ENCODE results near the gene BCAS3.

- TF ChIP-seq CTCF (IDR thresholded peaks at IDR 0.05; ENCODE audit: insufficient read depth, low read depth, low read length) (no peak), EZH2 (IDR thresholded peaks at IDR 0.05; ENCODE audit: insufficient read depth, low read length) (no peak)
Observed at GRCh38 chr17:61179380-61179806, 501.7 kb downstream of the BCAS3 start.
